Heart right ventricle (tissue), 16 donors: Measurements from ENCODE around the gene FAM76A. TPM values are rescaled to one million over a fixed set of nuclear protein-coding genes. Genes with fewer than 3 reads are reported as not detected.
A peak's percentile ranks its signal among the peaks of the same experiment; 100 is the strongest.

ENCODE experiments used
- ATAC-seq, 8 donors: fragments of 200-7000 bp; cut with Tn5 transposase; one replicate each; pipeline ENCODE4 v1.9.1; 2020; ENCODE audit warnings: mild to moderate bottlenecking in 8 of 8, moderate library complexity in 8 of 8, moderate number of reproducible peaks in 1 of 8
- DNase-seq, 2 donors: peaks; one replicate each; pipeline ENCODE4 v3.0.0-alpha.2; 2020
- H3K27ac ChIP-seq, 10 donors: fragments of 200-600 bp; sonication (generic) in 2 of 10; one replicate each; pipeline versions ENCODE4 v1.5.0 to v1.8.0; 2020 to 2022; ENCODE audit warnings: mild to moderate bottlenecking in 3 of 10
- H3K27me3 ChIP-seq, 7 donors: fragments of 200-600 bp; one replicate each; pipeline ENCODE4 v1.8.0; 2021 to 2022; ENCODE audit warnings: mild to moderate bottlenecking in 2 of 7
- H3K36me3 ChIP-seq, 9 donors: fragments of 200-600 bp; sonication (generic) in 1 of 9; one replicate each; pipeline versions ENCODE4 v1.5.0 to v1.8.0; 2020 to 2022; ENCODE audit warnings: mild to moderate bottlenecking in 2 of 9
- H3K4me1 ChIP-seq, 9 donors: fragments of 200-600 bp; sonication (generic) in 1 of 9; one replicate each; pipeline versions ENCODE4 v1.5.0 to v1.8.0; 2020 to 2022; ENCODE audit warnings: mild to moderate bottlenecking in 4 of 9
- H3K4me3 ChIP-seq, 10 donors: fragments of 200-600 bp; sonication (generic) in 2 of 10; one replicate each; pipeline versions ENCODE4 v1.5.0 to v1.8.0; 2020 to 2022; ENCODE audit warnings: mild to moderate bottlenecking in 7 of 10, moderate library complexity in 2 of 10
- H3K9me3 ChIP-seq, 11 donors: fragments of 200-600 bp in 10 of 11; sonication (generic) in 2 of 11; one replicate each; pipeline versions ENCODE4 v1.5.0 to v1.8.0; 2013 to 2022; ENCODE audit warnings: mild to moderate bottlenecking in 2 of 11, control low read depth in 1 of 11, moderate library complexity in 1 of 11
- WGBS, 2 donors: extraction: QIAGEN DNeasy Blood & Tissue Kit; methylation state at CpG; one replicate each; pipeline ENCODE4 v1.1.7; 2013; ENCODE audit warnings: inconsistent platforms in 1 of 2; 5-methylcytosine and 5-hydroxymethylcytosine counted together
- intact Hi-C, 10 donors: fragments of 100-400 bp; cut with DNase I; formaldehyde crosslinking; loops; one replicate each; pipeline versions ENCODE4 v1.11.1 to v1.14.2; 2022
- polyA plus RNA-seq, 2 donors: library from polyadenylated mRNA; stranded (reverse); fragments of 200-250 nt; gene quantifications; one replicate each; pipeline ENCODE4 v1.2.3, GENCODE V29; 2013
- total RNA-seq, 10 donors: library from RNA; stranded (reverse); fragmentation: NEBNext Ultra II Directional in 3 of 10; extraction: Animal tissue kit (Norgen Biotek cat#: 25700) in 3 of 10; gene quantifications; one replicate each; pipeline versions ENCODE4 v1.2.1 to v1.2.4, GENCODE V29; 2021 to 2023
- TF ChIP-seq, protein P1 (sequence below), 9 donors: fragments of 200-600 bp; sonication (generic) in 2 of 9; IDR thresholded peaks; one replicate each; pipeline versions ENCODE4 v1.5.0 to v1.8.0; 2021 to 2022; ENCODE audit warnings: antibody characterized with exemption in 9 of 9, mild to moderate bottlenecking in 5 of 9, moderate library complexity in 1 of 9
- donor health status: Arrhythmogenic right ventricular cardiomyopathy.
- donor health status: ischemic (EF 13 %, LVEDD 7.1; RV severe dilation, severe dysfunction).
- donor health status: healthy with polysubstance abuse.
- donor health status: DM: no; HTN: yes; CAD: no.
- donor health status: DM: no; HTN: no; CAD: no.
- donor health status: ischemic (EF 25% LVEDD 6.9; RV normal size, moderate dysfunction).
- donor health status: ischemic (EF 25% LVEDD 5.7; RV mildly dilated, moderate dysfunction).
- donor health status: healthy.
- donor health status: DM: yes; HTN: yes; CAD: no.
- donor health status: Ischemic cardiomyopathy.
- donor health status: ischemic (EF 35%, LVEDD 5.7; RV mildly dilated, moderate dysfunction).
- donor health status: nonischemic (EF 11% LVEDD 7.7; RV severe dilation, severe dysfunction).
- donor health status: DM: yes; HTN: yes; CAD: no.
- donor health status: PGD.
- donor health status: ischemic (EF 29% LVEDD 5.4; RV normal size, mild dysfunction).
- donor health status: nonischemic (EF 23%, LVEDD 6.1; RV moderate dilation, normal function).

FAM76A gene
- total and polyA plus RNA-seq, 12 donors, result 2.8 to 15.1 (median 12.7) TPM

DNA sequence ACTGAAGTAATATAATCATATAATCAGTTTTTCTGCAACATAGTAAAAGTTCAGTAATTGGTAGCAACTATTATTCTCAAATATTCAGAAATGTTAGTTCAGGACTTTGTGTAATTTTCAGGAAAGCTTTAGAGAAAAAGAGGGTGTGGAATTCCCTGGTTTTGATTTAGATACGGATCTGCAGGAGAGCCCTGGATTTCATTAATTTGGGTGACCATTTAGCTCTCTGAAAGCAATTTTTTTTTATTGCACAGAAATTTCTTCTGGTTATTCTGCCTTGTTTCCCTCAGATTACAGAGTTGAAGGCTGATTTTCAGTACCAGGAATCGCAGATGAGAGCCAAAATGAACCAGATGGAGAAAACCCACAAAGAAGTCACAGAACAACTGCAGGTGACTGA, 33.5 kb downstream of the FAM76A start:
- peaks cover 0 to 88% (median 20%) of the 10 kb centered on the region in 9 donors for H3K36me3 ChIP-seq
- H3K4me1 ChIP-seq, result peaks cover 0 to 7% (median 0%) of the 10 kb centered on the region in 9 donors
- H3K27ac ChIP-seq, result no peak overlapping the region
- H3K9me3 ChIP-seq, result no peaks in the 10 kb centered on the region
- no peak for DNase-seq
- intact Hi-C loops, result no loop called here
- TF ChIP-seq, protein P1, sequence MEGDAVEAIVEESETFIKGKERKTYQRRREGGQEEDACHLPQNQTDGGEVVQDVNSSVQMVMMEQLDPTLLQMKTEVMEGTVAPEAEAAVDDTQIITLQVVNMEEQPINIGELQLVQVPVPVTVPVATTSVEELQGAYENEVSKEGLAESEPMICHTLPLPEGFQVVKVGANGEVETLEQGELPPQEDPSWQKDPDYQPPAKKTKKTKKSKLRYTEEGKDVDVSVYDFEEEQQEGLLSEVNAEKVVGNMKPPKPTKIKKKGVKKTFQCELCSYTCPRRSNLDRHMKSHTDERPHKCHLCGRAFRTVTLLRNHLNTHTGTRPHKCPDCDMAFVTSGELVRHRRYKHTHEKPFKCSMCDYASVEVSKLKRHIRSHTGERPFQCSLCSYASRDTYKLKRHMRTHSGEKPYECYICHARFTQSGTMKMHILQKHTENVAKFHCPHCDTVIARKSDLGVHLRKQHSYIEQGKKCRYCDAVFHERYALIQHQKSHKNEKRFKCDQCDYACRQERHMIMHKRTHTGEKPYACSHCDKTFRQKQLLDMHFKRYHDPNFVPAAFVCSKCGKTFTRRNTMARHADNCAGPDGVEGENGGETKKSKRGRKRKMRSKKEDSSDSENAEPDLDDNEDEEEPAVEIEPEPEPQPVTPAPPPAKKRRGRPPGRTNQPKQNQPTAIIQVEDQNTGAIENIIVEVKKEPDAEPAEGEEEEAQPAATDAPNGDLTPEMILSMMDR (IDR thresholded peaks at IDR 0.05), result no peak
- no peak for ATAC-seq
- H3K4me3 ChIP-seq, result no peak overlapping the region
- 95 to 96% methylated on average over 2 of the region's 2 CpGs for WGBS, 2 donors
- no peaks in the 10 kb centered on the region for H3K27me3 ChIP-seq

DNA sequence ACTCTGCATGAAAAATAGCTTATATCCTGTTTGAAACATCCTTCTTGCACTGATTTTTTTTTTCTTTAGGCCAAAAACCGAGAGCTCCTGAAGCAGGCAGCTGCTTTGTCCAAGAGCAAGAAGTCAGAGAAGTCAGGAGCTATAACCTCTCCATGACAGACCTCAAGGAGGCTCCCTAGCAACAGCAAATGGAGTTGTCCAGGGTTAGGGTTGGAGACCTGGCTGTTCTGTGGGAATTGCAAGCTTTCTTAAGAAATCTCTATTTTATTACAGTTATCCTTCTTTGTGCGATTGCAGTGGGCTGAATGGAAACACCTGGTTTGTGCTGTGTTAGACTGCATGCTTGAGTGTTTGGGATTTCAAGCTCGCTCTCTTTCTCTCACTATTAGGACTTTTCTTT, 34.7 kb downstream of the FAM76A start:
- ATAC-seq, result no peak

DNA sequence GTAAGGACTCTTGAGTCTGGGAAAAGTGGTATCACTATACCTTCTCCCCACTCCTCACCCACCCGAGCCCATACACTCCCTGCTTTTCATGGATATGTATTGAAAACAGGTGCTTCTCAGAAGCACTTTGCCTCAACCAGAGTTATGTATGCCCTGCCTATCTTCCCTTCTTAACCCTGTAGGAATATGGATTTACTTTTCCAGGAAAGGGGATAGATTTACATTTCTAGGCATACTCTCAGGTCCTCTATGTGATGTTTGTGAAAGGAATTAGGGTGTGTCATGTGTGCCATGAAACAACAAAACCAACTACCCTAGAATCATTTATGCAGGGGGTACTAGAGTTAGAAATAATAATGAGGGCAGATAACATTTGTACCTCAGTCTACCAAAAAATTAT, 36.3 kb downstream of the FAM76A start:
- intact Hi-C loops, result loop anchor here in 1 of 10 donors (5.0 kb wide), 1 partner anchor 35 kb away; no protein-coding TSS in a partner anchor

More for the DNA sequence above, 34.7 kb downstream of the FAM76A start:
- intact Hi-C loops, result loop anchor here in 1 of 10 donors (5.0 kb wide), 1 partner anchor 37 kb away; no protein-coding TSS in a partner anchor
- no peak overlapping the region for H3K4me3 ChIP-seq
- peaks cover 0 to 6% (median 0%) of the 10 kb centered on the region in 9 donors for H3K4me1 ChIP-seq
- no peak overlapping the region for H3K27ac ChIP-seq
- H3K27me3 ChIP-seq, result no peaks in the 10 kb centered on the region
- TF ChIP-seq, protein P1 (IDR thresholded peaks at IDR 0.05), result peak in 4 of 9 donors; percentile 16 to 22 (median 21)
- H3K36me3 ChIP-seq, result peaks cover 0 to 76% (median 14%) of the 10 kb centered on the region in 9 donors
- H3K9me3 ChIP-seq, result no peaks in the 10 kb centered on the region
- 67 to 70% methylated on average over 3 of the region's 3 CpGs for WGBS, 2 donors
- no peak for DNase-seq

DNA sequence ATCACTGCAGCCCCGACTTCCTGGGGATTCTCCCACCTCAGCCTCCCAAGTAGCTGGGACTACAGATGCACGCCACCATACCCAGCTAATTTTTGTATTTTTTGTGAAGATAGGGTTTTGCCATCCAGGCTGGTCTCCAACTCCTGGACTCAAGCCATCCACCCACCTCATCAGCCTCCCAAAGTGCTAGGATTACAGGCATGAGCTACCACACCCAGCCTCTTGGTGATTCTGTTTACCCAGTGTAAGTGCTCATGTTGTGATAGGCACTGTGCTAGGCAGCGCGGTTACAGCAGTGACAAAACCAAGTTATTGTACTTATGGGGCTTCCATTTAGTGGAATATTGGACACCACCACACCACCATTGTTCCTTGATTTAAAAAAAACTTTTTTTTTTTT, 37.6 kb downstream of the FAM76A start:
- WGBS, 2 donors, result 89 to 96% methylated on average over 4 of the region's 4 CpGs
- DNase-seq (no peak), ATAC-seq (no peak)
- Histone ChIP-seq H3K4me3 (no peak overlapping the region), H3K27ac (no peak overlapping the region), H3K9me3 (no peaks in the 10 kb centered on the region), H3K27me3 (no peaks in the 10 kb centered on the region), H3K4me1 (no peaks in the 10 kb centered on the region), H3K36me3 (peaks cover 0 to 48% (median 4%) of the 10 kb centered on the region in 9 donors)
- TF ChIP-seq, protein P1 (IDR thresholded peaks at IDR 0.05), result no peak
- intact Hi-C loops, result loop anchor here in 1 of 10 donors (5.0 kb wide), 1 partner anchor 34 kb away; no protein-coding TSS in a partner anchor

More for the DNA sequence above, 36.3 kb downstream of the FAM76A start:
- no peaks in the 10 kb centered on the region for H3K27me3 ChIP-seq
- H3K27ac ChIP-seq, result no peak overlapping the region
- TF ChIP-seq, protein P1 (IDR thresholded peaks at IDR 0.05), result no peak
- no peak for DNase-seq
- H3K4me3 ChIP-seq, result no peak overlapping the region
- peaks cover 0 to 60% (median 4%) of the 10 kb centered on the region in 9 donors for H3K36me3 ChIP-seq
- WGBS, 2 donors, result 97 to 100% methylated on average over 1 of the region's 1 CpG
- H3K4me1 ChIP-seq, result no peaks in the 10 kb centered on the region
- no peaks in the 10 kb centered on the region for H3K9me3 ChIP-seq
- ATAC-seq, result no peak
